Adrenal gland (tissue), 5 donors: Measurements from ENCODE around the gene ARPC5.

Experiments used
- POLR2A ChIP-seq, 2 donors: fragments of 450-650 bp; IDR thresholded peaks; one replicate each; pipeline ENCODE4 v1.6.1; 2017; ENCODE audit warnings: antibody characterized with exemption in 2 of 2, mild to moderate bottlenecking in 2 of 2, moderate library complexity in 1 of 2
- TF ChIP-seq, protein P1 (sequence below), 6 experiments: fragments of 450-650 bp in 4 of 6; fragments of 200-600 bp in 2 of 6; sonication (generic) in 1 of 6; IDR thresholded peaks; 1 replicate in 5 of 6; 2 replicates in 1 of 6; pipeline versions ENCODE4 v1.5.1 to v1.8.0; 2016 to 2021; ENCODE audit warnings: antibody characterized with exemption in 6 of 6, mild to moderate bottlenecking in 2 of 6, moderate library complexity in 1 of 6
- donor health status: DM: no; HTN: no; CAD: no.

DNA sequence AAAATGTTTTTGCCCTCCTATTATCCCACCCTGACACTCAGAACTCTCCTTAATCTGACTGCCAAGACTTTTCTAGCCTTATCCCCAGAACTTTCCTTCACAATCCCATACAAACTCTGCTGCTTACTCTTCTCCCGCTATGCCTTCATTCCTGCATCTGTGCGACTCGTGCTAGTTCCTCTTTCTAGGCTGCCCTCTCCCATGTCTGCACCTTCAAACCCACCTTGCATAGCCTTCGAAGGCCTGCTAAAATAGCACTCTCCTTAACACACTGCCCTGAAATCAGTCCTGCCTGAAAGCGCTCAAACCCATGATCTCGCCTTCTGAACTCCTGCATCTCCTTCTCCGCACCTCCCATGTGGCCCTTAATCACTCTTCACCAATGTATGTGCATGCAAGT is 42.9 kb downstream of the ARPC5 start:
- no peak for TF ChIP-seq POLR2A (IDR thresholded peaks at IDR 0.05)
- TF ChIP-seq, protein P1, sequence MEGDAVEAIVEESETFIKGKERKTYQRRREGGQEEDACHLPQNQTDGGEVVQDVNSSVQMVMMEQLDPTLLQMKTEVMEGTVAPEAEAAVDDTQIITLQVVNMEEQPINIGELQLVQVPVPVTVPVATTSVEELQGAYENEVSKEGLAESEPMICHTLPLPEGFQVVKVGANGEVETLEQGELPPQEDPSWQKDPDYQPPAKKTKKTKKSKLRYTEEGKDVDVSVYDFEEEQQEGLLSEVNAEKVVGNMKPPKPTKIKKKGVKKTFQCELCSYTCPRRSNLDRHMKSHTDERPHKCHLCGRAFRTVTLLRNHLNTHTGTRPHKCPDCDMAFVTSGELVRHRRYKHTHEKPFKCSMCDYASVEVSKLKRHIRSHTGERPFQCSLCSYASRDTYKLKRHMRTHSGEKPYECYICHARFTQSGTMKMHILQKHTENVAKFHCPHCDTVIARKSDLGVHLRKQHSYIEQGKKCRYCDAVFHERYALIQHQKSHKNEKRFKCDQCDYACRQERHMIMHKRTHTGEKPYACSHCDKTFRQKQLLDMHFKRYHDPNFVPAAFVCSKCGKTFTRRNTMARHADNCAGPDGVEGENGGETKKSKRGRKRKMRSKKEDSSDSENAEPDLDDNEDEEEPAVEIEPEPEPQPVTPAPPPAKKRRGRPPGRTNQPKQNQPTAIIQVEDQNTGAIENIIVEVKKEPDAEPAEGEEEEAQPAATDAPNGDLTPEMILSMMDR (IDR thresholded peaks at IDR 0.05) = no peak
